ENCODE data around the gene PPP1R37. TPM values are rescaled to one million over a fixed set of nuclear protein-coding genes. Genes with fewer than 3 reads are reported as not detected.

PPP1R37 gene
- total RNA-seq, 1 experiment from 2014 or later, result 20.4 TPM

DNA sequence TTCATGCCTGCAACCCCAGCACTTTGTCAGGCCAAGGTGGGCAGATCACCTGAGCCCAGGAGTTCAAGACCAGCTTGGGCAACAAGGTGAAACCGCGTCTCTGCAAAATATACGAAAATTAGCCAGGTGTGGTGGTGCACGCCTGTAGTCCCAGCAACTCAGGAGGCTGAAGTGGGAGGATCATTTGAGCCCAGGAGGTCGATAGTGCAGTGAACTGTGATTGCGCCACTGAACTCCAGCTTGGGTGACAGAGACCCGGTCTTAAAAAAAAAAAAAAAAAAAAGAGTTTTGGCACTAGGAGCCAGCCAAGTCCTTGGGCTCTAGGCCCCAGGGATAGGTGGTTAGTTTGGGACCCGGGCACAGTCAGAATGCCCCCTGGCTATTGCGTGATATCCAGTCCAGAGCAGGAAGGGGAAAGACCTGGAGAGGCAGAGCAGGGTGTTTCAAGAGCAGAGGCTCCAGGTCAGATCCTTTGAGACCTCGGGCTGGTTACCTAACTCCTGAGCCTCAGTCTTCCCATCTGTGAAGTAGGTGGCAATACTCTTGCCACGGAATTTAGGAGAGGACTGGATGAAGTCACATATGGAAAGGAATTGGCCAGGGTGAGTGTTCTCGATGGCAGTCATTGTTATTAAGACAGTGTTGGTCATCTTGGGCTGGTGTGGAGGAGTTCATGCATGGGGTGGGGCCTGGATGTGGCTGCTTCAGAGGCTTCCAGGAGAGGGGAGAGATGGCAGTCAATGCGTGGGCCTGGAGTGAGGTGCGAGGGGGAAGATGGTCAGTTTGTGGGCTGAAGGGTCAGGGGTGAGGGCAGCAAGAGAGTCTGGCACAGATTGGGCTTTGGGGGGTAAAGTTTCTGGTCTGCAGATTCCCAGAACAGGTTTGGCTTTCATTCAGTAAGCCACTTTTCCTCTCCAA lies 2.8 kb downstream of the PPP1R37 start:
- in situ Hi-C loops (cut with HindIII; ENCODE audit: low pct_unique_long_range_greater_than_20kb, low sequenced_read_pairs) (no loop called here), intact Hi-C loops (cut with micrococcal nuclease; ENCODE audit: unreplicated experiment) (no loop called here)
- Histone ChIP-seq H3K4me1 (ENCODE audit: control insufficient read depth, insufficient read depth, low read length) (peaks cover 44% of the 10 kb centered on the region), H3K4me3 (ENCODE audit: low read depth in 2 of 2, low read length in 2 of 2) (no peak overlapping the region), H3K9me3 (ENCODE audit: control insufficient read depth, insufficient read depth, low read depth, low read length) (no peaks in the 10 kb centered on the region), H3K27ac (ENCODE audit: low read length) (no peak overlapping the region), H3K27me3 (ENCODE audit: control insufficient read depth, insufficient read depth, low read length) (no peaks in the 10 kb centered on the region), H3K36me3 (ENCODE audit: control insufficient read depth, insufficient read depth, low read length) (peaks cover 6% of the 10 kb centered on the region; the same call in 1 of the 2 replicates)
- DNase-seq (ENCODE audit: low read depth, low spot score), result no peak
- BruUV-seq (replicated peaks), result no TSS peak
- POLR2A ChIA-PET, result no interaction called here
- no peak for ATAC-seq
- CTCF ChIA-PET, result no interaction called here
- TF ChIP-seq, protein P1, sequence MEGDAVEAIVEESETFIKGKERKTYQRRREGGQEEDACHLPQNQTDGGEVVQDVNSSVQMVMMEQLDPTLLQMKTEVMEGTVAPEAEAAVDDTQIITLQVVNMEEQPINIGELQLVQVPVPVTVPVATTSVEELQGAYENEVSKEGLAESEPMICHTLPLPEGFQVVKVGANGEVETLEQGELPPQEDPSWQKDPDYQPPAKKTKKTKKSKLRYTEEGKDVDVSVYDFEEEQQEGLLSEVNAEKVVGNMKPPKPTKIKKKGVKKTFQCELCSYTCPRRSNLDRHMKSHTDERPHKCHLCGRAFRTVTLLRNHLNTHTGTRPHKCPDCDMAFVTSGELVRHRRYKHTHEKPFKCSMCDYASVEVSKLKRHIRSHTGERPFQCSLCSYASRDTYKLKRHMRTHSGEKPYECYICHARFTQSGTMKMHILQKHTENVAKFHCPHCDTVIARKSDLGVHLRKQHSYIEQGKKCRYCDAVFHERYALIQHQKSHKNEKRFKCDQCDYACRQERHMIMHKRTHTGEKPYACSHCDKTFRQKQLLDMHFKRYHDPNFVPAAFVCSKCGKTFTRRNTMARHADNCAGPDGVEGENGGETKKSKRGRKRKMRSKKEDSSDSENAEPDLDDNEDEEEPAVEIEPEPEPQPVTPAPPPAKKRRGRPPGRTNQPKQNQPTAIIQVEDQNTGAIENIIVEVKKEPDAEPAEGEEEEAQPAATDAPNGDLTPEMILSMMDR (IDR thresholded peaks at IDR 0.05), result no peak
- no peak for TF ChIP-seq POLR2AphosphoS5 (IDR thresholded peaks at IDR 0.05; ENCODE audit: low read depth, low read length)
- TF ChIP-seq, protein P2, sequence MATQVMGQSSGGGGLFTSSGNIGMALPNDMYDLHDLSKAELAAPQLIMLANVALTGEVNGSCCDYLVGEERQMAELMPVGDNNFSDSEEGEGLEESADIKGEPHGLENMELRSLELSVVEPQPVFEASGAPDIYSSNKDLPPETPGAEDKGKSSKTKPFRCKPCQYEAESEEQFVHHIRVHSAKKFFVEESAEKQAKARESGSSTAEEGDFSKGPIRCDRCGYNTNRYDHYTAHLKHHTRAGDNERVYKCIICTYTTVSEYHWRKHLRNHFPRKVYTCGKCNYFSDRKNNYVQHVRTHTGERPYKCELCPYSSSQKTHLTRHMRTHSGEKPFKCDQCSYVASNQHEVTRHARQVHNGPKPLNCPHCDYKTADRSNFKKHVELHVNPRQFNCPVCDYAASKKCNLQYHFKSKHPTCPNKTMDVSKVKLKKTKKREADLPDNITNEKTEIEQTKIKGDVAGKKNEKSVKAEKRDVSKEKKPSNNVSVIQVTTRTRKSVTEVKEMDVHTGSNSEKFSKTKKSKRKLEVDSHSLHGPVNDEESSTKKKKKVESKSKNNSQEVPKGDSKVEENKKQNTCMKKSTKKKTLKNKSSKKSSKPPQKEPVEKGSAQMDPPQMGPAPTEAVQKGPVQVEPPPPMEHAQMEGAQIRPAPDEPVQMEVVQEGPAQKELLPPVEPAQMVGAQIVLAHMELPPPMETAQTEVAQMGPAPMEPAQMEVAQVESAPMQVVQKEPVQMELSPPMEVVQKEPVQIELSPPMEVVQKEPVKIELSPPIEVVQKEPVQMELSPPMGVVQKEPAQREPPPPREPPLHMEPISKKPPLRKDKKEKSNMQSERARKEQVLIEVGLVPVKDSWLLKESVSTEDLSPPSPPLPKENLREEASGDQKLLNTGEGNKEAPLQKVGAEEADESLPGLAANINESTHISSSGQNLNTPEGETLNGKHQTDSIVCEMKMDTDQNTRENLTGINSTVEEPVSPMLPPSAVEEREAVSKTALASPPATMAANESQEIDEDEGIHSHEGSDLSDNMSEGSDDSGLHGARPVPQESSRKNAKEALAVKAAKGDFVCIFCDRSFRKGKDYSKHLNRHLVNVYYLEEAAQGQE (IDR thresholded peaks at IDR 0.05; ENCODE audit: insufficient read depth in 1 of 2, low read depth in 2 of 2, low read length in 1 of 2), result no peak
- TF ChIP-seq SIN3A (IDR thresholded peaks at IDR 0.05; ENCODE audit: borderline replicate concordance, insufficient read depth, low read depth, low read length), result no peak
- TF ChIP-seq TCF7L2 (IDR thresholded peaks at IDR 0.05; ENCODE audit: low read depth, low read length), result no peak

DNA sequence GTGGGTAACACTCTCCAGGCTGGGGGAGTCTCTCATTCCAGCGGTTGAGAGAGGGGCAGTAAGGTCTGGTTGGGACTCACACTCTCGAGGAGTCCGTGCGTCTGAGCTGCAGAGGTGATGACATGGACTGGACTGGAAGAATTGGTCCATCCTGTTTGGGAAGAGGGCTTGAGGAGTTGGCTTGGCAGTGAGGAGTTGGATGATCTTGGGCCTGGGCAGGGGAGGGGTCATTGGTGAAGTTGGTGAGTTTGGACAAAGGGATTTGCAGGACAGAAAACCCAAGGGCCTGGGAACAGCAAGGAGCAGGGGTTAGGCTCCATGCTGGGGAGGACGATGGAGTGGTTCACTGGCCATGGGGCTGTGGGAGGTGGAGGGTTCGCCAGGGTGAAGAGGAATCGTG lies 3.7 kb downstream of the PPP1R37 start:
- Histone ChIP-seq H3K36me3 (ENCODE audit: control insufficient read depth, insufficient read depth, low read length) (peaks cover 6% of the 10 kb centered on the region; the same call in 1 of the 2 replicates), H3K27me3 (ENCODE audit: control insufficient read depth, insufficient read depth, low read length) (no peaks in the 10 kb centered on the region), H3K4me3 (ENCODE audit: low read depth in 2 of 2, low read length in 2 of 2) (no peak overlapping the region), H3K27ac (ENCODE audit: low read length) (no peak overlapping the region), H3K4me1 (ENCODE audit: control insufficient read depth, insufficient read depth, low read length) (peaks cover 45% of the 10 kb centered on the region), H3K9me3 (ENCODE audit: control insufficient read depth, insufficient read depth, low read depth, low read length) (no peaks in the 10 kb centered on the region)
- no peak for TF ChIP-seq POLR2AphosphoS5 (IDR thresholded peaks at IDR 0.05; ENCODE audit: low read depth, low read length)
- TF ChIP-seq, protein P1 (IDR thresholded peaks at IDR 0.05), result no peak
- TF ChIP-seq, protein P2 (IDR thresholded peaks at IDR 0.05; ENCODE audit: insufficient read depth in 1 of 2, low read depth in 2 of 2, low read length in 1 of 2), result no peak
- TF ChIP-seq SIN3A (IDR thresholded peaks at IDR 0.05; ENCODE audit: borderline replicate concordance, insufficient read depth, low read depth, low read length), result no peak
- no peak for TF ChIP-seq TCF7L2 (IDR thresholded peaks at IDR 0.05; ENCODE audit: low read depth, low read length)
- no TSS peak for BruUV-seq (replicated peaks)
- no peak for DNase-seq (ENCODE audit: low read depth, low spot score)
- ATAC-seq, result no peak
- CTCF ChIA-PET, result no interaction called here
- in situ Hi-C loops (cut with HindIII; ENCODE audit: low pct_unique_long_range_greater_than_20kb, low sequenced_read_pairs), result no loop called here
- intact Hi-C loops (cut with micrococcal nuclease; ENCODE audit: unreplicated experiment), result no loop called here
- POLR2A ChIA-PET, result no interaction called here
